Mesenteric fat pad (tissue), 1 donor: ENCODE measurements around the gene SPACA5B. TPM values are rescaled to one million over a fixed set of nuclear protein-coding genes. Genes with fewer than 3 reads are reported as not detected.

Experiments
- total RNA-seq: library from RNA; stranded (reverse); fragmentation: NEBNext Ultra II Directional; extraction: Animal tissue kit (Norgen Biotek cat#: 25700); gene quantifications from one replicate; pipeline ENCODE4 v1.2.1, GENCODE V29; 2021
- donor health status: DM: yes; HTN: yes; CAD: no.

SPACA5B gene
- total RNA-seq, 1 donor from 2014 or later, result not detected

Other genes starting within 250 kb of the SPACA5B start
- gene ZNF182, start 126.6 kb upstream of the SPACA5B start, total RNA-seq, result 3.6 TPM
- not detected for gene SPACA5, start 123.6 kb upstream of the SPACA5B start, total RNA-seq
- 0.96 TPM for gene ZNF630, start 59.0 kb upstream of the SPACA5B start, total RNA-seq
- gene SSX5, start 66.2 kb downstream of the SPACA5B start, total RNA-seq, result not detected
- not detected for gene SSX1, start 124.8 kb downstream of the SPACA5B start, total RNA-seq
- not detected for gene SSX3, start 226.1 kb downstream of the SPACA5B start, total RNA-seq